H1 (cell line): ENCODE data around the gene STARD3. TPM values are rescaled to one million over a fixed set of nuclear protein-coding genes. Genes with fewer than 3 reads are reported as not detected.
A peak's percentile ranks its signal among the peaks of the same experiment; 100 is the strongest.
"Not testable (repeated sequence)": the region's sequence is repeated elsewhere in the genome, so short reads cannot be mapped to it uniquely, and the experiment has no call there.

Source experiments
- CTCF ChIA-PET: fragments of 300-600 bp; sonication (Branson Sonifier 250); formaldehyde crosslinking; loops from one replicate; lab custom pipeline; 2021; ENCODE audit not compliant: partially characterized antibody; lab: Charles Lee
- POLR2A ChIA-PET: fragments of 300-600 bp; sonication (Branson Sonifier 250); formaldehyde crosslinking; loops from one replicate; lab custom pipeline; 2021; ENCODE audit warnings: inconsistent platforms; ENCODE audit not compliant: partially characterized antibody; lab: Charles Lee
- DNase-seq, 2 experiments: peaks; one replicate each; pipeline versions ENCODE4 v3.0.0 to v3.0.0-alpha.2; 2010 to 2022; ENCODE audit warnings: low spot score in 2 of 2, low read depth in 1 of 2, mixed read lengths in 1 of 2
- FAIRE-seq: peaks from 2 replicates; lab custom pipeline; 2011; peaks lifted over from hg19 to GRCh38; lab: Jason Lieb, UNC
- H2AFZ ChIP-seq: 2 replicates; pipeline ENCODE4 v1.8.1; 2012; ENCODE audit warnings: low read length, inconsistent platforms
- H2AK5ac ChIP-seq: 2 replicates; pipeline ENCODE4 v1.6.1; 2013; ENCODE audit warnings: low read depth, low read length
- H2BK120ac ChIP-seq: replicated peaks from 2 replicates; pipeline ENCODE3; 2013; ENCODE audit warnings: low read depth, low read length, inconsistent platforms
- H2BK12ac ChIP-seq: 2 replicates; pipeline ENCODE4 v1.6.1; 2013; ENCODE audit warnings: low read depth, low read length
- H2BK15ac ChIP-seq: 2 replicates; pipeline ENCODE4 v1.6.1; 2013; ENCODE audit warnings: low read length
- H2BK20ac ChIP-seq: 2 replicates; pipeline ENCODE4 v1.6.1; 2013; ENCODE audit warnings: low read length
- H2BK5ac ChIP-seq: 2 replicates; pipeline ENCODE4 v1.6.1; 2013; ENCODE audit warnings: low read depth, low read length
- H3K14ac ChIP-seq: 2 replicates; pipeline ENCODE4 v1.6.1; 2013; ENCODE audit warnings: inconsistent platforms; ENCODE audit not compliant: insufficient read length
- H3K18ac ChIP-seq: 2 replicates; pipeline ENCODE4 v1.6.1; 2013; ENCODE audit warnings: low read length; ENCODE audit errors: extremely low read depth
- H3K23ac ChIP-seq: 2 replicates; pipeline ENCODE4 v1.6.1; 2013; ENCODE audit warnings: inconsistent platforms; ENCODE audit not compliant: insufficient read length
- H3K23me2 ChIP-seq: 2 replicates; pipeline ENCODE4 v1.6.1; 2013; ENCODE audit warnings: low read depth, low read length
- H3K27ac ChIP-seq: 2 replicates; pipeline ENCODE4 v1.6.1; 2011; ENCODE audit warnings: low read depth, low read length, inconsistent platforms
- H3K27me3 ChIP-seq, 4 experiments: replicated peaks in 1 of 4; 1 replicate in 1 of 4; 2 replicates in 3 of 4; pipeline versions ENCODE4 v1.6.1 to v1.8.1; 2011 to 2013; ENCODE audit warnings: low read length in 3 of 4, mild to moderate bottlenecking in 3 of 4, inconsistent platforms in 2 of 4, mixed read lengths in 2 of 4, moderate library complexity in 1 of 4; ENCODE audit not compliant: control insufficient read depth in 3 of 4, insufficient read depth in 3 of 4; ENCODE audit errors: extremely low read depth in 1 of 4
- H3K36me3 ChIP-seq, 4 experiments: 2 replicates each; pipeline versions ENCODE4 v1.6.1 to v1.8.1; 2011 to 2013; ENCODE audit warnings: mild to moderate bottlenecking in 4 of 4, low read length in 3 of 4, moderate library complexity in 2 of 4, control low read depth in 1 of 4, inconsistent platforms in 1 of 4; ENCODE audit not compliant: insufficient read depth in 4 of 4, control insufficient read depth in 2 of 4
- H3K4ac ChIP-seq: replicated peaks from 2 replicates; pipeline ENCODE3; 2013; ENCODE audit warnings: low read length, low read depth, mixed read lengths, inconsistent platforms; ENCODE audit not compliant: insufficient read length
- H3K4me1 ChIP-seq, 4 experiments: replicated peaks in 1 of 4; 1 replicate in 1 of 4; 2 replicates in 3 of 4; pipeline versions ENCODE4 v1.6.1 to v1.8.1; 2011 to 2013; ENCODE audit warnings: low read length in 3 of 4, inconsistent platforms in 2 of 4, mixed read lengths in 1 of 4; ENCODE audit not compliant: insufficient read depth in 4 of 4, control insufficient read depth in 3 of 4
- H3K4me2 ChIP-seq, 2 experiments: 2 replicates each; pipeline versions ENCODE4 v1.6.1 to v1.8.1; 2011 to 2013; ENCODE audit warnings: low read depth in 2 of 2, low read length in 2 of 2, control low read depth in 1 of 2, inconsistent platforms in 1 of 2, mild to moderate bottlenecking in 1 of 2; ENCODE audit not compliant: insufficient read depth in 1 of 2
- H3K4me3 ChIP-seq, 4 experiments: fragments of 200-600, 300-600 bp in 1 of 4; sonication (generic), shearing (Covaris generic), sonication (Bioruptor Twin) in 1 of 4; 2 replicates each; pipeline versions ENCODE4 v1.5.1 to v1.8.1; 2011 to 2016; ENCODE audit warnings: low read length in 4 of 4, low read depth in 3 of 4, control low read depth in 2 of 4, inconsistent platforms in 2 of 4, mild to moderate bottlenecking in 2 of 4, mixed read lengths in 1 of 4, moderate library complexity in 1 of 4; ENCODE audit not compliant: insufficient read depth in 2 of 4; ENCODE audit errors: extremely low read depth in 1 of 4
- H3K56ac ChIP-seq: replicated peaks from 2 replicates; pipeline ENCODE3; 2013; ENCODE audit warnings: low read depth, mild to moderate bottlenecking, mixed read lengths, low read length, inconsistent platforms; ENCODE audit not compliant: insufficient read length
- H3K79me1 ChIP-seq: 2 replicates; pipeline ENCODE4 v1.6.1; 2013; ENCODE audit warnings: low read depth, low read length, control low read depth
- H3K79me2 ChIP-seq, 2 experiments: 2 replicates each; pipeline versions ENCODE4 v1.6.1 to v1.8.1; 2012 to 2013; ENCODE audit warnings: low read length in 2 of 2, mild to moderate bottlenecking in 2 of 2, inconsistent platforms in 1 of 2; ENCODE audit not compliant: insufficient read depth in 2 of 2, control insufficient read depth in 1 of 2
- H3K9ac ChIP-seq, 4 experiments: replicated peaks in 1 of 4; 1 replicate in 1 of 4; 2 replicates in 3 of 4; pipeline versions ENCODE4 v1.6.1 to v1.8.1; 2011 to 2013; ENCODE audit warnings: low read depth in 3 of 4, low read length in 3 of 4, control low read depth in 2 of 4, mild to moderate bottlenecking in 2 of 4, moderate library complexity in 2 of 4, inconsistent platforms in 1 of 4; ENCODE audit errors: extremely low read depth in 1 of 4
- H3K9me3 ChIP-seq, 2 experiments: 2 replicates each; pipeline versions ENCODE4 v1.6.1 to v1.8.1; 2012 to 2013; ENCODE audit warnings: mild to moderate bottlenecking in 2 of 2, moderate library complexity in 2 of 2, control low read depth in 1 of 2, inconsistent platforms in 1 of 2, low read depth in 1 of 2, low read length in 1 of 2, mixed read lengths in 1 of 2; ENCODE audit not compliant: insufficient read depth in 2 of 2
- H4K20me1 ChIP-seq, 2 experiments: replicated peaks in 1 of 2; 2 replicates each; pipeline versions ENCODE3 to v1.8.1; 2011 to 2013; ENCODE audit warnings: inconsistent platforms in 2 of 2, low read length in 2 of 2, mild to moderate bottlenecking in 1 of 2; ENCODE audit not compliant: insufficient read depth in 2 of 2, control insufficient read depth in 1 of 2
- H4K5ac ChIP-seq: 2 replicates; pipeline ENCODE4 v1.6.1; 2013; ENCODE audit warnings: low read length, low read depth, mixed read lengths, inconsistent platforms; ENCODE audit not compliant: insufficient read length
- H4K8ac ChIP-seq: 2 replicates; pipeline ENCODE4 v1.8.0; 2013; ENCODE audit warnings: mild to moderate bottlenecking, moderate library complexity, low read length, inconsistent platforms; ENCODE audit not compliant: insufficient read depth; ENCODE audit errors: extremely low read depth
- H4K91ac ChIP-seq: replicated peaks from 2 replicates; pipeline ENCODE3; 2013; ENCODE audit warnings: low read length, mixed read lengths, inconsistent platforms; ENCODE audit not compliant: insufficient read length
- CEBPB ChIP-seq: IDR thresholded peaks from 2 replicates; pipeline ENCODE4 v1.6.1; 2012; ENCODE audit warnings: low read depth, low read length
- GABPA ChIP-seq: IDR thresholded peaks from 2 replicates; pipeline ENCODE4 v1.6.1; 2011; ENCODE audit warnings: mild to moderate bottlenecking, low read length, moderate library complexity, borderline replicate concordance; ENCODE audit not compliant: insufficient read depth
- NANOG ChIP-seq: IDR thresholded peaks from 2 replicates; pipeline ENCODE4 v1.6.1; 2011; ENCODE audit warnings: low read length, low read depth, mild to moderate bottlenecking, inconsistent platforms; ENCODE audit not compliant: insufficient read depth, poor library complexity, severe bottlenecking
- POLR2AphosphoS5 ChIP-seq: IDR thresholded peaks from 2 replicates; pipeline ENCODE4 v1.6.1; 2011; ENCODE audit warnings: low read depth, low read length
- SIN3A ChIP-seq, 2 experiments: IDR thresholded peaks in 1 of 2; conservative IDR thresholded peaks in 1 of 2; 2 replicates each; pipeline ENCODE4 v1.6.1; 2011 to 2012; ENCODE audit warnings: low read length in 2 of 2, improper control_type of control experiment in 1 of 2, low read depth in 1 of 2, mild to moderate bottlenecking in 1 of 2
- SUZ12 ChIP-seq: fragments of 200-600 bp; sonication (generic); IDR thresholded peaks from 2 replicates; pipeline ENCODE4 v1.6.1; 2012; ENCODE audit warnings: mild to moderate bottlenecking, inconsistent platforms, low read length, moderate library complexity, mixed read lengths
- WGBS, 2 experiments: shearing (Covaris generic) in 1 of 2; methylation state at CpG; one replicate each; pipeline versions ENCODE4 v1.1.6 to v1.1.7; 2013 to 2015; ENCODE audit warnings: low lambda C conversion rate in 2 of 2, mixed read lengths in 2 of 2, inconsistent platforms in 1 of 2, low coverage in 1 of 2, missing lambda C conversion rate in 1 of 2; ENCODE audit not compliant: insufficient replicate concordance in 2 of 2, insufficient coverage in 1 of 2, insufficient read length in 1 of 2; ENCODE audit errors: extremely low coverage in 1 of 2, missing lambda C conversion rate in 1 of 2; 5-methylcytosine and 5-hydroxymethylcytosine counted together
- polyA plus RNA-seq, 7 experiments: library from polyadenylated mRNA; depleted of rRNA in 3 of 7; stranded (reverse) in 5 of 7; unstranded in 2 of 7; fragments of >200 nt in 5 of 7; fragments of 200-250 nt in 2 of 7; gene quantifications; 1 replicate in 5 of 7; 2 replicates in 1 of 7; 4 replicates in 1 of 7; pipeline versions ENCODE4 v1.2.1 to v1.2.3, GENCODE V29; 2011 to 2013; ENCODE audit warnings: missing spikeins in 2 of 7, mixed read lengths in 2 of 7
- total RNA-seq: library from RNA; stranded (reverse); fragmentation: NEBNext Ultra II Directional; extraction: Animal tissue kit (Norgen Biotek cat#: 25700); gene quantifications from 2 replicates; pipeline ENCODE4 v1.2.1, GENCODE V29; 2021

Gene STARD3
- total and polyA plus RNA-seq, 2 of the 8 experiments (the other 6 are each of a cell fraction or from before 2014, with no cell fraction given) = 47.6 to 80.3 TPM

DNA sequence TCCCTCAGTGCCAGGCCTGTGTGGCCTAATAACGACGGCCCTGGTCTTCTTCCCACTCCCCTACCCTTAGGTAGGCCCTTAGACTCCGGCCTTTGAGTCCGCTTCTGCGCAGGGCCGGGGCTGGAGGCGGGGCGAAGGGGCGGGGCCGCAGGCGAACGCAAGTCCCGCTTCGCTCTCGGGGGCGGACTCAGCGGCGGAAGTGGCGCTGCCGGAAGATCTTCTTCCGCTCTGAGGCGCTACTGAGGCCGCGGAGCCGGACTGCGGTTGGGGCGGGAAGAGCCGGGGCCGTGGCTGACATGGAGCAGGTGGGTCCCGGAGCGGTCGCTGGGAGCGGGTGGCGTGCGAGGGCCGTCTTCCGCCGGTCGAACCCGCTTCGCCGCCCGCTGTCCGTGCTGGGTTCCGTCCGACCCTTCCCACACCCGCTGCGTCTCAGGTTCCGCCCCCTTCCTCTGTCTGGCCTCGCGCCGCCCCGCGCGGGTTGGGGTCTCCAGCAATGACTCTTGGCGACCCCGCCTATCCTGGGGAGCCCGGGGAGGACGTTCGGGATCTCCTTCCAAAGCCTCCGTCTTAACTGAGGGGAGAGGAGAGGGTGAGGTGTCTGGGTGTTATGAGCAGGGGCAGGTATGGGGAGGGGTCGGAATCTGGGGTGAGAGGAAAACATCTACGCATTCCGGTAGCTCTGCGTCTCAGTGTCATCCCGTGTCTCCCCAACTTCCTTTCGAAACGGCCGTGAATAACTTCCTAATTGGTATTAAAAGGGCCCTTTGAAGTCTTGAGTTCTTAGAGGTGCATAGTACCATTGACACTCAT, at the start of gene STARD3 (continued):
- no peak for TF ChIP-seq SUZ12
- no peak for TF ChIP-seq CEBPB
- peak; percentile 25 to 81; a peak in 2 of 4 replicates for TF ChIP-seq SIN3A (conservative IDR thresholded peaks at IDR 0.05 in 1 of 2, IDR thresholded peaks at IDR 0.05 in 1 of 2; ENCODE audit: low read depth in 1 of 2, low read length in 2 of 2)
- peak; percentile 84 for TF ChIP-seq GABPA
- TF ChIP-seq NANOG = no peak
- TF ChIP-seq POLR2AphosphoS5 = peak; percentile 46; the same call in 1 of the 2 replicates
- TF ChIP-seq, all 59 proteins: peak for 19

DNA sequence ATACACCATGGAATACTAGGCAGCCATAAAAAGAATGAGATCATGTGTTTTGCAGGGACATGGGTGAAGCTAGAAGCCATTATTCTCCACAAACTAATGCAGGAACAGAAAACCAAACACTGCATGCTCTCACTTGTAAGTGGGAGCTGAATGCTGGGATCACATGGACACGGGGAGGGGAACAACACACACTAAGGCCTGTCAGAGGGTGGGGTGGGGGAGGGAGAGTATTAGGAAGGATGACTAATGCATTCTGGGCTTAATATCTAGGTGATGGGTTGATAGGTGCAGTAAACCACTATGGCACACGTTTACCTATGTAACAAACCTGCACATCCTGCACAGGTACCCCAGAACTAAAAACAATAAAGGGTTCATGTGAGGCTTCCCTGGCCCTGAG, 46.8 kb upstream of the STARD3 start:
- ChIA-PET POLR2A (interaction anchor here (1.2 kb wide), 2 partner anchors 8 to 10 kb away, joined by 3 to 4 read pairs; no protein-coding TSS in a partner anchor), CTCF (interaction anchor here (0.7 to 6.9 kb wide), 7 partner anchors 10 to 64 kb away, joined by 3 to 46 read pairs (median 4); no protein-coding TSS in a partner anchor)
- not testable (repeated sequence) for DNase-seq, H3K23ac ChIP-seq, H2AK5ac ChIP-seq, H2BK12ac ChIP-seq, H2BK15ac ChIP-seq, FAIRE-seq, H3K56ac ChIP-seq, H2BK120ac ChIP-seq, H3K79me2 ChIP-seq, H3K4me2 ChIP-seq, H3K9ac ChIP-seq, H3K14ac ChIP-seq, H3K9me3 ChIP-seq, H4K20me1 ChIP-seq, H3K4me3 ChIP-seq, H3K36me3 ChIP-seq, H3K27ac ChIP-seq, H3K79me1 ChIP-seq, H2BK5ac ChIP-seq, H4K8ac ChIP-seq, H3K23me2 ChIP-seq, H4K91ac ChIP-seq, H3K4ac ChIP-seq, H3K18ac ChIP-seq, H2AFZ ChIP-seq, H2BK20ac ChIP-seq, H4K5ac ChIP-seq
- Histone ChIP-seq H3K27me3 (peaks cover 4 to 30% (median 26%) of the 10 kb centered on the region in 4 experiments), H3K4me1 (peaks cover 5 to 13% (median 10%) of the 10 kb centered on the region in 4 experiments; a peak in 6 of 7 replicates)
- 85% methylated on average over 2 of the region's 2 CpGs; no CpG with 5 or more reads in 1 of the 2 experiments for WGBS, 2 experiments
